ENCODE data around the gene TNNT1.

TNNT1 gene

GRCh38 chr19:55106591-55106990 is 42.4 kb downstream of the TNNT1 start:
- ChIA-PET CTCF (interaction anchor here (0.7 kb wide), 1 partner anchor 19 kb away, joined by 3 read pairs; no protein-coding TSS in a partner anchor), POLR2A (no interaction called here)
- TF ChIP-seq HDGF (IDR thresholded peaks at IDR 0.05; ENCODE audit: borderline replicate concordance) (no peak), BHLHE40 (IDR thresholded peaks at IDR 0.05; ENCODE audit: borderline replicate concordance) (no peak)
- DNase-seq (ENCODE audit: extremely low spot score): no peak

GRCh38 chr19:55105237-55105636 is 43.8 kb downstream of the TNNT1 start:
- TF ChIP-seq LEF1 (IDR thresholded peaks at IDR 0.05; ENCODE audit: borderline replicate concordance): no peak
- TF ChIP-seq FOXA1 (IDR thresholded peaks at IDR 0.05): no peak
- no peak for TF ChIP-seq ZNF384 (IDR thresholded peaks at IDR 0.05)
- no peak for TF ChIP-seq BHLHE40 (IDR thresholded peaks at IDR 0.05; ENCODE audit: borderline replicate concordance)
- TF ChIP-seq SP1 (IDR thresholded peaks at IDR 0.05): no peak
- TF ChIP-seq ARNT (IDR thresholded peaks at IDR 0.05): no peak
- TF ChIP-seq SUZ12 (IDR thresholded peaks at IDR 0.05): no peak
- TF ChIP-seq CTBP1 (IDR thresholded peaks at IDR 0.05; ENCODE audit: borderline replicate concordance): no peak
- TF ChIP-seq TARDBP (IDR thresholded peaks at IDR 0.05): no peak
- TF ChIP-seq FOXK2 (IDR thresholded peaks at IDR 0.05): no peak
- TF ChIP-seq PKNOX1 (IDR thresholded peaks at IDR 0.05): no peak
- no peak for TF ChIP-seq HDGF (IDR thresholded peaks at IDR 0.05; ENCODE audit: borderline replicate concordance)
- TF ChIP-seq ELF4 (IDR thresholded peaks at IDR 0.05): no peak
- no peak for TF ChIP-seq L3MBTL2 (conservative IDR thresholded peaks at IDR 0.05)
- no peak for TF ChIP-seq FOXM1 (IDR thresholded peaks at IDR 0.05; ENCODE audit: borderline replicate concordance)
- TF ChIP-seq NFRKB (IDR thresholded peaks at IDR 0.05): no peak
- no peak for DNase-seq (ENCODE audit: extremely low spot score)
- ChIA-PET POLR2A (no interaction called here), CTCF (no interaction called here)

GRCh38 chr19:55103190-55103589 is 45.8 kb downstream of the TNNT1 start:
- ChIA-PET CTCF (no interaction called here), POLR2A (no interaction called here)
- DNase-seq (ENCODE audit: extremely low spot score): no peak
- TF ChIP-seq ARNT (IDR thresholded peaks at IDR 0.05) (no peak), CTBP1 (IDR thresholded peaks at IDR 0.05; ENCODE audit: borderline replicate concordance) (no peak), FOXA1 (IDR thresholded peaks at IDR 0.05) (no peak), LEF1 (IDR thresholded peaks at IDR 0.05; ENCODE audit: borderline replicate concordance) (no peak), ZNF384 (IDR thresholded peaks at IDR 0.05) (no peak), PKNOX1 (IDR thresholded peaks at IDR 0.05) (no peak), FOXM1 (IDR thresholded peaks at IDR 0.05; ENCODE audit: borderline replicate concordance) (no peak), SUZ12 (IDR thresholded peaks at IDR 0.05) (no peak), HDGF (IDR thresholded peaks at IDR 0.05; ENCODE audit: borderline replicate concordance) (no peak)

- DNase-seq (ENCODE audit: extremely low spot score): no peak
- POLR2A ChIA-PET: no interaction called here
Observed at GRCh38 chr19:55101261-55101660, 47.7 kb downstream of the TNNT1 start.

GRCh38 chr19:55099557-55100506 is 49.2 kb downstream of the TNNT1 start:
- TF ChIP-seq PKNOX1 (IDR thresholded peaks at IDR 0.05): no peak
- TF ChIP-seq L3MBTL2 (conservative IDR thresholded peaks at IDR 0.05): no peak
- TF ChIP-seq CTBP1 (IDR thresholded peaks at IDR 0.05; ENCODE audit: borderline replicate concordance): no peak
- TF ChIP-seq SP1 (IDR thresholded peaks at IDR 0.05): no peak
- TF ChIP-seq ZNF384 (IDR thresholded peaks at IDR 0.05): no peak
- no peak for TF ChIP-seq FOXA1 (IDR thresholded peaks at IDR 0.05)
- no peak for TF ChIP-seq TARDBP (IDR thresholded peaks at IDR 0.05)
- TF ChIP-seq SUZ12 (IDR thresholded peaks at IDR 0.05): no peak
- TF ChIP-seq LEF1 (IDR thresholded peaks at IDR 0.05; ENCODE audit: borderline replicate concordance): no peak
- TF ChIP-seq FOXK2 (IDR thresholded peaks at IDR 0.05): no peak
- TF ChIP-seq ELF4 (IDR thresholded peaks at IDR 0.05): no peak
- TF ChIP-seq BHLHE40 (IDR thresholded peaks at IDR 0.05; ENCODE audit: borderline replicate concordance): no peak
- TF ChIP-seq FOXM1 (IDR thresholded peaks at IDR 0.05; ENCODE audit: borderline replicate concordance): no peak
- no peak for TF ChIP-seq NFRKB (IDR thresholded peaks at IDR 0.05)
- TF ChIP-seq ARNT (IDR thresholded peaks at IDR 0.05): no peak
- no peak for TF ChIP-seq HDGF (IDR thresholded peaks at IDR 0.05; ENCODE audit: borderline replicate concordance)
- no peak for DNase-seq (ENCODE audit: extremely low spot score)
- CTCF ChIA-PET: no interaction called here
- POLR2A ChIA-PET: no interaction called here

More at GRCh38 chr19:55101261-55101660, 47.7 kb downstream of the TNNT1 start:
- CTCF ChIA-PET: no interaction called here
- TF ChIP-seq CTBP1 (IDR thresholded peaks at IDR 0.05; ENCODE audit: borderline replicate concordance): no peak
- TF ChIP-seq SP1 (IDR thresholded peaks at IDR 0.05): no peak
- no peak for TF ChIP-seq SUZ12 (IDR thresholded peaks at IDR 0.05)
- no peak for TF ChIP-seq HDGF (IDR thresholded peaks at IDR 0.05; ENCODE audit: borderline replicate concordance)
- no peak for TF ChIP-seq NFRKB (IDR thresholded peaks at IDR 0.05)
- TF ChIP-seq ZNF384 (IDR thresholded peaks at IDR 0.05): no peak
- no peak for TF ChIP-seq FOXM1 (IDR thresholded peaks at IDR 0.05; ENCODE audit: borderline replicate concordance)
- TF ChIP-seq FOXA1 (IDR thresholded peaks at IDR 0.05): no peak
- TF ChIP-seq FOXK2 (IDR thresholded peaks at IDR 0.05): no peak
- no peak for TF ChIP-seq ELF4 (IDR thresholded peaks at IDR 0.05)
- TF ChIP-seq BHLHE40 (IDR thresholded peaks at IDR 0.05; ENCODE audit: borderline replicate concordance): no peak
- no peak for TF ChIP-seq TARDBP (IDR thresholded peaks at IDR 0.05)
- no peak for TF ChIP-seq LEF1 (IDR thresholded peaks at IDR 0.05; ENCODE audit: borderline replicate concordance)
- TF ChIP-seq L3MBTL2 (conservative IDR thresholded peaks at IDR 0.05): no peak
- TF ChIP-seq PKNOX1 (IDR thresholded peaks at IDR 0.05): no peak
- no peak for TF ChIP-seq ARNT (IDR thresholded peaks at IDR 0.05)
